PFSK-1 (cell line): ENCODE measurements around the gene PPARG.

Experiments used
- POLR2AphosphoS5 ChIP-seq: IDR thresholded peaks from 2 replicates; pipeline ENCODE4 v1.6.1; 2012; ENCODE audit warnings: low read depth, mild to moderate bottlenecking, control low read depth, low read length, moderate library complexity
- REST ChIP-seq, 2 experiments: IDR thresholded peaks; 2 replicates each; pipeline versions ENCODE4 v1.6.1 to v1.8.0; 2011 to 2012; ENCODE audit warnings: low read depth in 2 of 2, low read length in 2 of 2, control low read depth in 1 of 2, inconsistent platforms in 1 of 2, mild to moderate bottlenecking in 1 of 2, moderate library complexity in 1 of 2; ENCODE audit not compliant: insufficient read depth in 1 of 2
- SIN3A ChIP-seq: IDR thresholded peaks from 2 replicates; pipeline ENCODE4 v1.6.1; 2012; ENCODE audit warnings: mild to moderate bottlenecking, low read length, moderate library complexity, borderline replicate concordance; ENCODE audit not compliant: insufficient read depth
- TAF1 ChIP-seq: IDR thresholded peaks from 2 replicates; pipeline ENCODE4 v1.6.1; 2012; ENCODE audit warnings: low read length, control low read depth, borderline replicate concordance; ENCODE audit not compliant: insufficient read depth

GRCh38 chr3:12300137-12300536, 11.3 kb downstream of the PPARG start:
- no peak for TF ChIP-seq POLR2AphosphoS5
- no peak for TF ChIP-seq SIN3A
- no peak for TF ChIP-seq REST (IDR thresholded peaks at IDR 0.05; ENCODE audit: insufficient read depth in 1 of 2, low read depth in 2 of 2, low read length in 2 of 2)
- TF ChIP-seq TAF1: no peak
